HCT116 (cell line): ENCODE data around the gene ZBTB24.

Source experiments
- CEBPB ChIP-seq: IDR thresholded peaks from 2 replicates; pipeline ENCODE4 v1.6.1; 2012; ENCODE audit warnings: low read depth
- CTCF ChIP-seq, 3 experiments: fragments of 200-600 bp in 1 of 3; sonication (generic) in 1 of 3; IDR thresholded peaks in 2 of 3; conservative IDR thresholded peaks in 1 of 3; 2 replicates each; pipeline ENCODE4 v1.5.1; 2012 to 2017; ENCODE audit warnings: low read depth in 2 of 3, low read length in 2 of 3, antibody characterized with exemption in 1 of 3, borderline replicate concordance in 1 of 3, control low read depth in 1 of 3, mild to moderate bottlenecking in 1 of 3, mixed read lengths in 1 of 3, mixed run types in 1 of 3, moderate library complexity in 1 of 3; ENCODE audit not compliant: insufficient read depth in 1 of 3
- ZNF274 ChIP-seq: fragments of 200-500 bp; sonication (Bioruptor generic); IDR thresholded peaks from 2 replicates; pipeline ENCODE4 v1.6.1; 2014; ENCODE audit warnings: mild to moderate bottlenecking, low read depth, low read length, inconsistent platforms
- TF ChIP-seq, protein P1 (sequence below): IDR thresholded peaks from 2 replicates; pipeline ENCODE4 v1.6.1; 2012

- TF ChIP-seq, protein P1, sequence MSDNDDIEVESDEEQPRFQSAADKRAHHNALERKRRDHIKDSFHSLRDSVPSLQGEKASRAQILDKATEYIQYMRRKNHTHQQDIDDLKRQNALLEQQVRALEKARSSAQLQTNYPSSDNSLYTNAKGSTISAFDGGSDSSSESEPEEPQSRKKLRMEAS: no peak
- no peak for TF ChIP-seq CTCF (IDR thresholded peaks at IDR 0.05 in 2 of 3, conservative IDR thresholded peaks at IDR 0.05 in 1 of 3; ENCODE audit: borderline replicate concordance in 1 of 3, insufficient read depth in 1 of 3, low read depth in 2 of 3, low read length in 2 of 3)
- no peak for TF ChIP-seq ZNF274
- TF ChIP-seq CEBPB: no peak
Observed at GRCh38 chr6:109486068-109486467, 3.0 kb upstream of the ZBTB24 start.
